A549 (cell line): ENCODE data around the gene MGMT. TPM values are rescaled to one million over a fixed set of nuclear protein-coding genes. Genes with fewer than 3 reads are reported as not detected.

Experiments used
- ATAC-seq, 2 experiments: fragments of 200-7000 bp in 1 of 2; fragments of >200 bp in 1 of 2; cut with Nextera tagmentation in 1 of 2; cut with Tn5 transposase in 1 of 2; 3 replicates each; pipeline versions ENCODE4 v1.8.0 to v1.9.1; 2018 to 2020; ENCODE audit warnings: mild to moderate bottlenecking in 1 of 2, moderate library complexity in 1 of 2
- CTCF ChIA-PET: fragments of 300-600 bp; sonication (Branson Sonifier 250); formaldehyde crosslinking; extraction: SDS; loops from one replicate; lab custom pipeline; 2021; ENCODE audit warnings: antibody characterized with exemption, inconsistent platforms; lab: Yijun Ruan, JAX
- POLR2A ChIA-PET: fragments of 350-600 bp; formaldehyde crosslinking; extraction: SDS; loops from one replicate; lab custom pipeline; 2021; ENCODE audit warnings: antibody characterized with exemption, inconsistent platforms; lab: Yijun Ruan, JAX
- DNase-seq, 2 experiments: peaks; one replicate each; pipeline versions ENCODE4 v3.0.0 to v3.0.0-alpha.2; 2011 to 2016; ENCODE audit warnings: low read depth in 1 of 2, low spot score in 1 of 2
- FAIRE-seq: peaks from 2 replicates; lab custom pipeline; 2011; peaks lifted over from hg19 to GRCh38; lab: Jason Lieb, UNC
- H3K27ac ChIP-seq, 2 experiments: fragments of >200 bp; sonication (Bioruptor Twin); formaldehyde crosslinking; 3 replicates each; pipeline ENCODE4 v1.5.1; 2016 to 2017
- H3K4me1 ChIP-seq: fragments of >200 bp; sonication (Bioruptor Twin); formaldehyde crosslinking; 3 replicates; pipeline ENCODE4 v1.6.1; 2016
- H3K4me2 ChIP-seq: fragments of >200 bp; sonication (Bioruptor Twin); formaldehyde crosslinking; 3 replicates; pipeline ENCODE4 v1.6.1; 2016
- H3K4me3 ChIP-seq: fragments of >200 bp; sonication (Bioruptor Twin); formaldehyde crosslinking; 3 replicates; pipeline ENCODE4 v1.5.1; 2016
- H3K9me3 ChIP-seq: fragments of >200 bp; sonication (Bioruptor Twin); formaldehyde crosslinking; 3 replicates; pipeline ENCODE4 v1.6.1; 2016
- ATOH8 ChIP-seq: fragments of 250-450 bp; sonication (Bioruptor Pico); IDR thresholded peaks from 2 replicates; pipeline ENCODE4 v1.5.0; 2020; ENCODE audit warnings: low read depth, mild to moderate bottlenecking, moderate library complexity
- CBX2 ChIP-seq: fragments of 200-600 bp; sonication (generic); IDR thresholded peaks from 2 replicates; pipeline ENCODE4 v1.6.1; 2016; ENCODE audit warnings: low read depth, mild to moderate bottlenecking, borderline replicate concordance
- CHD2 ChIP-seq: fragments of 150-350 bp; IDR thresholded peaks from 2 replicates; pipeline ENCODE4 v1.6.1; 2014; ENCODE audit warnings: low read length; ENCODE audit not compliant: partially characterized antibody
- CHD4 ChIP-seq: fragments of 200-600 bp; sonication (generic); IDR thresholded peaks from 2 replicates; pipeline ENCODE4 v1.6.1; 2016; ENCODE audit warnings: antibody characterized with exemption, mild to moderate bottlenecking, borderline replicate concordance
- EHMT2 ChIP-seq: fragments of 200-600 bp; sonication (generic); IDR thresholded peaks from 2 replicates; pipeline ENCODE4 v1.6.1; 2016; ENCODE audit warnings: antibody characterized with exemption, low read depth, mild to moderate bottlenecking, moderate library complexity
- FOSB ChIP-seq: fragments of 250-450 bp; sonication (Bioruptor Pico); IDR thresholded peaks from 2 replicates; pipeline ENCODE4 v1.5.0; 2020; ENCODE audit warnings: mild to moderate bottlenecking, moderate library complexity
- GATA3 ChIP-seq: IDR thresholded peaks from 2 replicates; pipeline ENCODE4 v1.6.1; 2012; ENCODE audit warnings: borderline replicate concordance
- HES2 ChIP-seq: fragments of >200 bp; sonication (Bioruptor Twin); formaldehyde crosslinking; IDR thresholded peaks from 2 replicates; pipeline ENCODE4 v1.6.1; 2016
- HOXB13 ChIP-seq: fragments of 250-450 bp; sonication (Bioruptor Pico); IDR thresholded peaks from 2 replicates; pipeline ENCODE4 v1.5.0; 2020; ENCODE audit warnings: low read depth, mild to moderate bottlenecking, moderate library complexity
- JUN ChIP-seq, 2 experiments: fragments of >200 bp; sonication (Bioruptor Twin); formaldehyde crosslinking; IDR thresholded peaks; 2 replicates in 1 of 2; 3 replicates in 1 of 2; pipeline ENCODE4 v1.6.1; 2016 to 2017
- KDM5A ChIP-seq: fragments of 200-600 bp; sonication (generic); IDR thresholded peaks from 2 replicates; pipeline ENCODE4 v1.6.1; 2016; ENCODE audit warnings: antibody characterized with exemption, mild to moderate bottlenecking
- MAX ChIP-seq: IDR thresholded peaks from 2 replicates; pipeline ENCODE4 v1.6.1; 2012
- NFE2L2 ChIP-seq: fragments of 150-350 bp; conservative IDR thresholded peaks from 2 replicates; pipeline ENCODE4 v1.6.1; 2014; ENCODE audit warnings: low read length
- PHF8 ChIP-seq: fragments of 200-600 bp; sonication (generic); IDR thresholded peaks from 2 replicates; pipeline ENCODE4 v1.6.1; 2016; ENCODE audit warnings: low read depth, mild to moderate bottlenecking, antibody characterized with exemption, moderate library complexity, borderline replicate concordance
- POLR2A ChIP-seq: IDR thresholded peaks from 2 replicates; pipeline ENCODE4 v1.6.1; 2012; ENCODE audit warnings: mild to moderate bottlenecking, low read length
- RAD21 ChIP-seq, 2 experiments: fragments of >200 bp in 1 of 2; sonication (Bioruptor Twin) in 1 of 2; formaldehyde crosslinking in 1 of 2; IDR thresholded peaks in 1 of 2; conservative IDR thresholded peaks in 1 of 2; 2 replicates in 1 of 2; 3 replicates in 1 of 2; pipeline ENCODE4 v1.6.1; 2012 to 2018; ENCODE audit warnings: inconsistent platforms in 1 of 2
- RARB ChIP-seq: fragments of 250-450 bp; sonication (Bioruptor Pico); IDR thresholded peaks from 2 replicates; pipeline ENCODE4 v1.8.0; 2021; ENCODE audit warnings: mild to moderate bottlenecking, moderate library complexity
- RCOR1 ChIP-seq: fragments of 150-350 bp; IDR thresholded peaks from 2 replicates; pipeline ENCODE4 v1.6.1; 2014; ENCODE audit warnings: antibody characterized with exemption, low read length, low read depth
- REST ChIP-seq: fragments of 200-600 bp; sonication (generic); IDR thresholded peaks from 2 replicates; pipeline ENCODE4 v1.6.1; 2016; ENCODE audit warnings: antibody characterized with exemption, mild to moderate bottlenecking, moderate library complexity
- SREBF2 ChIP-seq: fragments of 450-650 bp; IDR thresholded peaks from 2 replicates; pipeline ENCODE4 v1.6.1; 2014; ENCODE audit warnings: mild to moderate bottlenecking, moderate library complexity
- TFCP2L1 ChIP-seq: fragments of 250-450 bp; sonication (Bioruptor Pico); IDR thresholded peaks from 2 replicates; pipeline ENCODE4 v1.5.0; 2021; ENCODE audit warnings: mild to moderate bottlenecking
- TP53 ChIP-seq: fragments of 250-450 bp; sonication (Bioruptor Pico); IDR thresholded peaks from 2 replicates; pipeline ENCODE4 v1.5.0; 2021; ENCODE audit warnings: mild to moderate bottlenecking, moderate library complexity
- USF2 ChIP-seq: fragments of 450-650 bp; IDR thresholded peaks from 2 replicates; pipeline ENCODE4 v1.6.1; 2014; ENCODE audit warnings: antibody characterized with exemption
- ZFP36 ChIP-seq: fragments of 450-650 bp; IDR thresholded peaks from 2 replicates; pipeline ENCODE4 v1.6.1; 2014; ENCODE audit warnings: borderline replicate concordance; ENCODE audit not compliant: partially characterized antibody
- WGBS: methylation state at CpG from one replicate; pipeline ENCODE4 v1.1.6; 2017; ENCODE audit errors: missing lambda C conversion rate; 5-methylcytosine and 5-hydroxymethylcytosine counted together
- polyA plus RNA-seq, 4 experiments: library from polyadenylated mRNA; depleted of rRNA in 3 of 4; stranded (reverse); fragments of >200 nt; fragmentation: RNase III in 1 of 4; extraction: RNeasy Plus Mini Kit Qiagen cat#74134 plus additional on column Dnase treatment in 1 of 4; gene quantifications; 2 replicates in 3 of 4; 3 replicates in 1 of 4; pipeline ENCODE4 v1.2.3, GENCODE V29; 2011 to 2017

Gene MGMT
- polyA plus RNA-seq, 2 of the 4 experiments (the other 2 are of a cell fraction): 4.9 to 5.2 TPM

GRCh38 chr10:129681856-129682255 is 214.8 kb downstream of the MGMT start:
- WGBS: 29% methylated on average over 5 of the region's 5 CpGs
- FAIRE-seq (no peak), DNase-seq (no peak), ATAC-seq (no peak)
- CTCF ChIA-PET: no interaction called here
- Histone ChIP-seq H3K4me1 (no peaks in the 10 kb centered on the region), H3K9me3 (no peaks in the 10 kb centered on the region), H3K4me2 (no peak overlapping the region), H3K4me3 (no peak overlapping the region), H3K27ac (no peak overlapping the region)
- POLR2A ChIA-PET: no interaction called here
- no peak for TF ChIP-seq ZFP36
- TF ChIP-seq USF2: no peak
- no peak for TF ChIP-seq POLR2A
- TF ChIP-seq HES2: no peak
- TF ChIP-seq CHD4: no peak
- no peak for TF ChIP-seq CBX2

- ChIA-PET CTCF (no interaction called here), POLR2A (no interaction called here)
- Histone ChIP-seq H3K9me3 (no peaks in the 10 kb centered on the region), H3K27ac (no peak overlapping the region), H3K4me2 (no peak overlapping the region), H3K4me3 (no peak overlapping the region), H3K4me1 (no peaks in the 10 kb centered on the region)
- ATAC-seq: no peak
- no peak for FAIRE-seq
- TF ChIP-seq CBX2: no peak
- TF ChIP-seq CHD2: no peak
- TF ChIP-seq MAX: no peak
- 32% methylated on average over 1 of the region's 1 CpG for WGBS
- no peak for DNase-seq
These were observed 216.5 kb downstream of the MGMT start for GRCh38 chr10:129683519-129683918.

- no peak for ATAC-seq
- POLR2A ChIA-PET: no interaction called here
These were observed 216.9 kb downstream of the MGMT start for GRCh38 chr10:129683920-129684319.

GRCh38 chr10:129685271-129685670 is 218.2 kb downstream of the MGMT start:
- FAIRE-seq (no peak), ATAC-seq (no peak), DNase-seq (no peak)
- ChIA-PET POLR2A (no interaction called here), CTCF (no interaction called here)
- WGBS: 9% methylated on average over 8 of the region's 8 CpGs
- Histone ChIP-seq H3K27ac (no peak overlapping the region), H3K9me3 (no peaks in the 10 kb centered on the region), H3K4me2 (no peak overlapping the region), H3K4me1 (no peaks in the 10 kb centered on the region), H3K4me3 (no peak overlapping the region)
- TF ChIP-seq ATOH8 (CRISPR knock-in tag) (no peak), RAD21 (conservative IDR thresholded peaks at IDR 0.05 in 1 of 2, IDR thresholded peaks at IDR 0.05 in 1 of 2) (no peak), REST (no peak), SREBF2 (no peak), TFCP2L1 (CRISPR knock-in tag) (no peak), HES2 (no peak), RCOR1 (no peak), GATA3 (no peak), FOSB (CRISPR knock-in tag) (no peak), MAX (no peak), HOXB13 (CRISPR knock-in tag) (no peak), KDM5A (no peak), JUN (IDR thresholded peaks at IDR 0.05) (no peak)

More at GRCh38 chr10:129683920-129684319, 216.9 kb downstream of the MGMT start:
- FAIRE-seq: no peak
- H3K4me1 ChIP-seq: no peaks in the 10 kb centered on the region
- no peak overlapping the region for H3K4me3 ChIP-seq
- WGBS: 34% methylated on average over 3 of the region's 3 CpGs
- H3K27ac ChIP-seq: no peak overlapping the region
- CTCF ChIA-PET: no interaction called here
- no peak overlapping the region for H3K4me2 ChIP-seq
- H3K9me3 ChIP-seq: no peaks in the 10 kb centered on the region
- no peak for DNase-seq
- TF ChIP-seq RAD21 (conservative IDR thresholded peaks at IDR 0.05 in 1 of 2, IDR thresholded peaks at IDR 0.05 in 1 of 2) (no peak), TP53 (no peak), ATOH8 (CRISPR knock-in tag) (no peak), NFE2L2 (no peak), PHF8 (no peak), RARB (CRISPR knock-in tag) (no peak), EHMT2 (no peak)
